ENCODE results near the gene CEP41.
A peak's percentile ranks its signal among the peaks of the same experiment; 100 is the strongest.

Gene CEP41

GRCh38 chr7:130405003-130405402 is 35.8 kb downstream of the CEP41 start:
- no peak for TF ChIP-seq ZC3H10 (CRISPR knock-in tag; IDR thresholded peaks at IDR 0.05)
- TF ChIP-seq, protein P1, sequence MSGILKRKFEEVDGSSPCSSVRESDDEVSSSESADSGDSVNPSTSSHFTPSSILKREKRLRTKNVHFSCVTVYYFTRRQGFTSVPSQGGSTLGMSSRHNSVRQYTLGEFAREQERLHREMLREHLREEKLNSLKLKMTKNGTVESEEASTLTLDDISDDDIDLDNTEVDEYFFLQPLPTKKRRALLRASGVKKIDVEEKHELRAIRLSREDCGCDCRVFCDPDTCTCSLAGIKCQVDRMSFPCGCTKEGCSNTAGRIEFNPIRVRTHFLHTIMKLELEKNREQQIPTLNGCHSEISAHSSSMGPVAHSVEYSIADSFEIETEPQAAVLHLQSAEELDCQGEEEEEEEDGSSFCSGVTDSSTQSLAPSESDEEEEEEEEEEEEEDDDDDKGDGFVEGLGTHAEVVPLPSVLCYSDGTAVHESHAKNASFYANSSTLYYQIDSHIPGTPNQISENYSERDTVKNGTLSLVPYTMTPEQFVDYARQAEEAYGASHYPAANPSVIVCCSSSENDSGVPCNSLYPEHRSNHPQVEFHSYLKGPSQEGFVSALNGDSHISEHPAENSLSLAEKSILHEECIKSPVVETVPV (CRISPR knock-in tag; IDR thresholded peaks at IDR 0.05), result no peak
- no peak for TF ChIP-seq RARB (CRISPR knock-in tag; IDR thresholded peaks at IDR 0.05)
- TF ChIP-seq PPARA (CRISPR knock-in tag; IDR thresholded peaks at IDR 0.05; ENCODE audit: borderline replicate concordance), result no peak
- TF ChIP-seq ZNF565 (CRISPR knock-in tag; conservative IDR thresholded peaks at IDR 0.05; ENCODE audit: low read depth), result no peak
- TF ChIP-seq SNAI2 (CRISPR knock-in tag; IDR thresholded peaks at IDR 0.05), result no peak
- TF ChIP-seq OSR1 (CRISPR knock-in tag; IDR thresholded peaks at IDR 0.05), result no peak
- no peak for TF ChIP-seq ZFP3 (CRISPR knock-in tag; IDR thresholded peaks at IDR 0.05)
- TF ChIP-seq, protein P2, sequence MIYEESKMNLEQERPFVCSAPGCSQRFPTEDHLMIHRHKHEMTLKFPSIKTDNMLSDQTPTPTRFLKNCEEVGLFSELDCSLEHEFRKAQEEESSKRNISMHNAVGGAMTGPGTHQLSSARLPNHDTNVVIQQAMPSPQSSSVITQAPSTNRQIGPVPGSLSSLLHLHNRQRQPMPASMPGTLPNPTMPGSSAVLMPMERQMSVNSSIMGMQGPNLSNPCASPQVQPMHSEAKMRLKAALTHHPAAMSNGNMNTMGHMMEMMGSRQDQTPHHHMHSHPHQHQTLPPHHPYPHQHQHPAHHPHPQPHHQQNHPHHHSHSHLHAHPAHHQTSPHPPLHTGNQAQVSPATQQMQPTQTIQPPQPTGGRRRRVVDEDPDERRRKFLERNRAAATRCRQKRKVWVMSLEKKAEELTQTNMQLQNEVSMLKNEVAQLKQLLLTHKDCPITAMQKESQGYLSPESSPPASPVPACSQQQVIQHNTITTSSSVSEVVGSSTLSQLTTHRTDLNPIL (CRISPR knock-in tag; IDR thresholded peaks at IDR 0.05; ENCODE audit: low read depth), result no peak
- TF ChIP-seq ESRRG (CRISPR knock-in tag; IDR thresholded peaks at IDR 0.05), result no peak
- no peak for TF ChIP-seq ZNF70 (CRISPR knock-in tag; IDR thresholded peaks at IDR 0.05)
- TF ChIP-seq, protein P3, sequence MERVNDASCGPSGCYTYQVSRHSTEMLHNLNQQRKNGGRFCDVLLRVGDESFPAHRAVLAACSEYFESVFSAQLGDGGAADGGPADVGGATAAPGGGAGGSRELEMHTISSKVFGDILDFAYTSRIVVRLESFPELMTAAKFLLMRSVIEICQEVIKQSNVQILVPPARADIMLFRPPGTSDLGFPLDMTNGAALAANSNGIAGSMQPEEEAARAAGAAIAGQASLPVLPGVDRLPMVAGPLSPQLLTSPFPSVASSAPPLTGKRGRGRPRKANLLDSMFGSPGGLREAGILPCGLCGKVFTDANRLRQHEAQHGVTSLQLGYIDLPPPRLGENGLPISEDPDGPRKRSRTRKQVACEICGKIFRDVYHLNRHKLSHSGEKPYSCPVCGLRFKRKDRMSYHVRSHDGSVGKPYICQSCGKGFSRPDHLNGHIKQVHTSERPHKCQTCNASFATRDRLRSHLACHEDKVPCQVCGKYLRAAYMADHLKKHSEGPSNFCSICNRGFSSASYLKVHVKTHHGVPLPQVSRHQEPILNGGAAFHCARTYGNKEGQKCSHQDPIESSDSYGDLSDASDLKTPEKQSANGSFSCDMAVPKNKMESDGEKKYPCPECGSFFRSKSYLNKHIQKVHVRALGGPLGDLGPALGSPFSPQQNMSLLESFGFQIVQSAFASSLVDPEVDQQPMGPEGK (CRISPR knock-in tag; IDR thresholded peaks at IDR 0.05; ENCODE audit: borderline replicate concordance), result no peak
- no peak for TF ChIP-seq POU6F1 (CRISPR knock-in tag; IDR thresholded peaks at IDR 0.05; ENCODE audit: borderline replicate concordance, low read depth)
- no peak for TF ChIP-seq BACH2 (CRISPR knock-in tag; IDR thresholded peaks at IDR 0.05; ENCODE audit: borderline replicate concordance)

GRCh38 chr7:130401578-130401977 is 39.2 kb downstream of the CEP41 start:
- TF ChIP-seq ZNF8 (CRISPR knock-in tag; IDR thresholded peaks at IDR 0.05) (no peak), POU6F1 (CRISPR knock-in tag; IDR thresholded peaks at IDR 0.05; ENCODE audit: borderline replicate concordance, low read depth) (no peak), ISL1 (CRISPR knock-in tag; IDR thresholded peaks at IDR 0.05) (no peak)
- ATAC-seq, result no peak

More at GRCh38 chr7:130405003-130405402, 35.8 kb downstream of the CEP41 start:
- no peak for ATAC-seq

GRCh38 chr7:130401101-130401500 is 39.7 kb downstream of the CEP41 start:
- TF ChIP-seq, protein P3 (CRISPR knock-in tag; IDR thresholded peaks at IDR 0.05; ENCODE audit: borderline replicate concordance), result no peak
- TF ChIP-seq BACH2 (CRISPR knock-in tag; IDR thresholded peaks at IDR 0.05; ENCODE audit: borderline replicate concordance), result no peak
- no peak for TF ChIP-seq RARB (CRISPR knock-in tag; IDR thresholded peaks at IDR 0.05)
- no peak for ATAC-seq

GRCh38 chr7:130400120-130400572 is 40.7 kb downstream of the CEP41 start:
- peak; percentile 75 for ATAC-seq
- TF ChIP-seq, protein P1 (CRISPR knock-in tag; IDR thresholded peaks at IDR 0.05), result no peak
- no peak for TF ChIP-seq ESRRG (CRISPR knock-in tag; IDR thresholded peaks at IDR 0.05)
- TF ChIP-seq ZFP30 (CRISPR knock-in tag; IDR thresholded peaks at IDR 0.05), result no peak
- TF ChIP-seq TCF4 (CRISPR knock-in tag; IDR thresholded peaks at IDR 0.05; ENCODE audit: borderline replicate concordance), result no peak
- TF ChIP-seq, protein P2 (CRISPR knock-in tag; IDR thresholded peaks at IDR 0.05; ENCODE audit: low read depth), result no peak
- no peak for TF ChIP-seq PPARA (CRISPR knock-in tag; IDR thresholded peaks at IDR 0.05; ENCODE audit: borderline replicate concordance)
- TF ChIP-seq, protein P3 (CRISPR knock-in tag; IDR thresholded peaks at IDR 0.05; ENCODE audit: borderline replicate concordance), result no peak
- TF ChIP-seq SNAI2 (CRISPR knock-in tag; IDR thresholded peaks at IDR 0.05), result no peak
- no peak for TF ChIP-seq ZNF8 (CRISPR knock-in tag; IDR thresholded peaks at IDR 0.05)

Measured in SK-N-SH treated with all-trans-retinoic acid at 6 μM for 48 hours (cell line).